ENCODE measurements around the gene LARP1B.

GRCh38 chr4:128039568-128039967 lies 21.5 kb upstream of the LARP1B start:
- TF ChIP-seq ZNF274 (IDR thresholded peaks at IDR 0.05; ENCODE audit: low read depth, low read length) = no peak
- no peak for TF ChIP-seq YY1 (IDR thresholded peaks at IDR 0.05; ENCODE audit: insufficient read depth, insufficient read length)

Data from NT2/D1 (cell line).